Gastrocnemius medialis (tissue), 4 donors: Measurements from ENCODE around the gene TNS4. TPM values are rescaled to one million over a fixed set of nuclear protein-coding genes. Genes with fewer than 3 reads are reported as not detected.

Experiments
- ATAC-seq, 2 donors: fragments of 150-250 bp; one replicate each; pipeline ENCODE4 v1.9.1; 2016
- DNase-seq, 2 donors: peaks; one replicate each; pipeline ENCODE4 v3.0.0-alpha.2; 2019
- H3K27ac ChIP-seq, 4 donors: fragments of 200-600 bp; sonication (generic); 1 replicate in 1 of 4; 2 replicates in 3 of 4; pipeline ENCODE4 v1.5.1; 2016 to 2018; ENCODE audit warnings: mild to moderate bottlenecking in 2 of 4, moderate library complexity in 1 of 4
- H3K27me3 ChIP-seq, 3 donors: fragments of 200-600 bp; sonication (generic) in 2 of 3; 1 replicate in 1 of 3; 2 replicates in 2 of 3; pipeline versions ENCODE4 v1.5.1 to v1.6.0; 2016 to 2019; ENCODE audit warnings: mild to moderate bottlenecking in 1 of 3, moderate library complexity in 1 of 3
- H3K36me3 ChIP-seq, 2 donors: fragments of 200-600 bp; sonication (generic) in 1 of 2; one replicate each; pipeline ENCODE4 v1.5.1; 2017 to 2018
- H3K4me1 ChIP-seq, 2 donors: fragments of 200-600 bp; sonication (generic) in 1 of 2; one replicate each; pipeline ENCODE4 v1.5.1; 2016 to 2017; ENCODE audit warnings: mild to moderate bottlenecking in 2 of 2
- H3K4me3 ChIP-seq, 4 donors: fragments of 200-600 bp; sonication (generic) in 3 of 4; 1 replicate in 1 of 4; 2 replicates in 3 of 4; pipeline ENCODE4 v1.5.1; 2016 to 2019; ENCODE audit warnings: mild to moderate bottlenecking in 2 of 4
- H3K9me3 ChIP-seq, 3 donors: fragments of 200-600 bp; sonication (generic) in 2 of 3; 1 replicate in 1 of 3; 2 replicates in 2 of 3; pipeline ENCODE4 v1.5.1; 2016 to 2019
- CTCF ChIP-seq, 5 experiments: fragments of 450-650 bp in 3 of 5; fragments of 200-600 bp in 2 of 5; sonication (generic) in 2 of 5; IDR thresholded peaks in 4 of 5; conservative IDR thresholded peaks in 1 of 5; 1 replicate in 4 of 5; 2 replicates in 1 of 5; pipeline ENCODE4 v1.5.1; 2016 to 2019; ENCODE audit warnings: antibody characterized with exemption in 5 of 5, mild to moderate bottlenecking in 3 of 5, moderate library complexity in 3 of 5
- POLR2A ChIP-seq, 2 donors: fragments of 450-650 bp; IDR thresholded peaks; one replicate each; pipeline ENCODE4 v1.6.1; 2017; ENCODE audit warnings: antibody characterized with exemption in 2 of 2, mild to moderate bottlenecking in 2 of 2, moderate library complexity in 2 of 2
- in situ Hi-C, 4 donors: fragments of 200-750 bp; cut with MboI; loops; one replicate each; pipeline versions ENCODE4 v1.15.0 to v1.8.0; 2017; ENCODE audit warnings: low sequenced_read_pairs in 4 of 4
- intact Hi-C: fragments of 100-400 bp; cut with DNase I; formaldehyde crosslinking; loops from one replicate; pipeline ENCODE4 v1.15.1; 2023; ENCODE audit warnings: low total_unique reads
- total RNA-seq, 4 donors: library from RNA; depleted of rRNA; stranded (reverse); fragments of >200 nt; gene quantifications; one replicate each; pipeline versions ENCODE4 v1.1.0 to v1.2.3, GENCODE V29; 2016

TNS4 gene
- total RNA-seq, 4 donors from 2014 or later, result 0.18 TPM; not detected in 3

DNA sequence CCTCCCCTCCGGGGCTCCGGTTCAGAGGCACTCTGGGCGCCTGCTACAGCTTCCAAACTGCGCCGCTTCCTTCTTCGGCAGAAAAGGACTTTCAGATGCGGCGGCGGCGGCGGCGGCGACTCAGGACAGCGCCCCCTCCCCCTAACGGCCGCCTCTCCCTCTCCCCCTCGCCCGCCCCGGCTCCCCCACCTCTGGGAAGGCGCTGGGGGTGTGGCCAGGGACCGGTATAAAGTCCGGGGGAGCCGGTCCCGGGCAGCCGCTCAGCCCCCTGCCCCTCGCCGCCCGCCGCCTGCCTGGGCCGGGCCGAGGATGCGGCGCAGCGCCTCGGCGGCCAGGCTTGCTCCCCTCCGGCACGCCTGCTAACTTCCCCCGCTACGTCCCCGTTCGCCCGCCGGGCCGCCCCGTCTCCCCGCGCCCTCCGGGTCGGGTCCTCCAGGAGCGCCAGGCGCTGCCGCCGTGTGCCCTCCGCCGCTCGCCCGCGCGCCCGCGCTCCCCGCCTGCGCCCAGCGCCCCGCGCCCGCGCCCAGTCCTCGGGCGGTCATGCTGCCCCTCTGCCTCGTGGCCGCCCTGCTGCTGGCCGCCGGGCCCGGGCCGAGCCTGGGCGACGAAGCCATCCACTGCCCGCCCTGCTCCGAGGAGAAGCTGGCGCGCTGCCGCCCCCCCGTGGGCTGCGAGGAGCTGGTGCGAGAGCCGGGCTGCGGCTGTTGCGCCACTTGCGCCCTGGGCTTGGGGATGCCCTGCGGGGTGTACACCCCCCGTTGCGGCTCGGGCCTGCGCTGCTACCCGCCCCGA, 58.0 kb downstream of the TNS4 start, which contains the start of gene IGFBP4:
IGFBP4 (plus strand) TSS at position 255 of the 792 bp plus-strand sequence; CDS start at position 541, 286 bp downstream.
- peaks cover 7 to 14% of the 10 kb centered on the region in 2 donors for H3K4me1 ChIP-seq

DNA sequence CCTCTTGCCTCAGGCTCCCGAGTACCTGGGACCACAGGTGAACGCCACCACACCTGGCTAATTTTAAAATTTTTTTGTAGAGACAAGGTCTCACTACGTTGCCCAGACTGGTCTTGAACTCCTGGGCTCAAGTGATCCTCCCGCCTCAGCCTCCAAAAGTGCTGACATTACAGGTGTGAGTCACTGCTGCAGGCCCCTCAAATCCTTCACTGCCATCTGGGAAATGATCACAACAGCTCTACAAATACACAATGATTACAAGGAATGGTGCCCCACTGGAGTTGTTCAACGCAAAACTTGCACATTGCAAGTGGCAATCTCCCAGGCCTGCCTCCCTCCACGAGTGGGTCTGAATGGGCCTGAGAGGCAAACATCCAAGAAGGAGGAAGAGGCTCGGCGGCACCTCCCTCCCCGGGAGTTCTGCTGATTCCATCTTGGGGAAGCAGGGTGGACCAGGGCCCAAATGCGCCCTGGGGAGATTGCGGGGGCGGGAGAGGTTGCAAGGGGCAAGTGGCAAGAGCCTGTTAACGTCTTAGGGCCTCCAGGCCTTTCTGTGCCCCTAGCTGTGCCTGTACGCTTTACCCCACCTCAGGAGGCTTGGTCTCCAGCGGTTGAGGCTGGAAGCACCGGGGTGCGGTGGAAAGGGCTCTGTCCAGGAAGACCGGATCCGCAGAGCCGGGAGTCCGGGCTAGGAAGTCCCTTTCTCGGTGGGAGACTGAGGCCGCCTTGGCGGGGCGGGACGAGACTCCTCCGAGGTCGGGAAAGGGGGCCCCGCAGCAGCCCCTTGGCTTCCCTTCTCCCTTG, 58.8 kb downstream of the TNS4 start:
- in situ Hi-C loops, result loop anchor here (5.0 to 25.0 kb wide), 3 partner anchors 90 to 95 kb away; no protein-coding TSS in a partner anchor
- peaks cover 1 to 6% of the 10 kb centered on the region in 2 donors for H3K4me1 ChIP-seq
- peak; percentile 24 to 28 for ATAC-seq

More for the DNA sequence above, 58.0 kb downstream of the TNS4 start, which contains the start of gene IGFBP4:
- intact Hi-C loops (loop anchor here (1.0 to 5.0 kb wide), 3 partner anchors 33 to 117 kb away; no protein-coding TSS in a partner anchor), in situ Hi-C loops (loop anchor here (5.0 to 25.0 kb wide), 3 partner anchors 89 to 94 kb away; no protein-coding TSS in a partner anchor)
- no peaks in the 10 kb centered on the region for H3K9me3 ChIP-seq
- H3K4me3 ChIP-seq, result peak within 1 kb of the TSS; percentile 53 to 64 (median 57)
- H3K27me3 ChIP-seq, result peaks cover 0 to 2% (median 0%) of the 10 kb centered on the region in 3 donors
- DNase-seq (peak; percentile 56 to 67), ATAC-seq (peak; percentile 57 to 75)
- H3K27ac ChIP-seq, result peak within 1 kb of the TSS; percentile 73 to 82 (median 78)
- peak in 4 of 5 experiments; percentile 42 to 46 (median 45) for TF ChIP-seq CTCF (IDR thresholded peaks at IDR 0.05 in 4 of 5, conservative IDR thresholded peaks at IDR 0.05 in 1 of 5)
- TF ChIP-seq POLR2A (IDR thresholded peaks at IDR 0.05), result peak; percentile 46 to 73
- no peaks in the 10 kb centered on the region for H3K36me3 ChIP-seq

DNA sequence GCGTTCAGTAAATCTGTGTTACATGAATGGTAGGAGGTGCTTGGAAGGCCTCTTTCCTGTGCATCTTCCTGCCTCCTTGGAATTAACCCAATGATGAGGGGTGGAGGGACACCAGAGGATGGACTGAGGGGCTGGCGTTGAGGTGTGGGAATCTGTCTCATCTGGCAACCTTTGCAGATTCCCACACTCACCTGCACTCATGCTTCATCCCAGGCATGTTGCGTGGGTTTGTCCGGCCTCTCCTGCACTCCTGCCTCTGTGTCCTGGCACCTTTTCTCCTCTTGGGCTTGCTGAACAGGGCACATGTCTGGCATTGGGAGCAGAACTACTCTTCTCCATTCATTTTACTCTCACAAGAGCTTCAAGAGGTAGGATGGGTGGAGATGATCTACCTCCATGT, 61.3 kb downstream of the TNS4 start:
- Histone ChIP-seq H3K36me3 (no peaks in the 10 kb centered on the region), H3K4me3 (no peak overlapping the region), H3K9me3 (no peaks in the 10 kb centered on the region), H3K27ac (no peak overlapping the region), H3K4me1 (peaks cover 0 to 4% of the 10 kb centered on the region in 2 donors), H3K27me3 (peaks cover 0 to 2% (median 0%) of the 10 kb centered on the region in 3 donors)
- intact Hi-C loops, result loop anchor here (5.0 kb wide), 1 partner anchor 43 kb away; no protein-coding TSS in a partner anchor
- in situ Hi-C loops, result loop anchor here (5.0 to 25.0 kb wide), 3 partner anchors 92 to 97 kb away; no protein-coding TSS in a partner anchor
- DNase-seq (no peak), ATAC-seq (no peak)
- TF ChIP-seq POLR2A (IDR thresholded peaks at IDR 0.05), result no peak
- TF ChIP-seq CTCF (IDR thresholded peaks at IDR 0.05 in 4 of 5, conservative IDR thresholded peaks at IDR 0.05 in 1 of 5), result no peak

More for the DNA sequence above, 58.8 kb downstream of the TNS4 start:
- H3K9me3 ChIP-seq, result no peaks in the 10 kb centered on the region
- no peaks in the 10 kb centered on the region for H3K36me3 ChIP-seq
- TF ChIP-seq CTCF (IDR thresholded peaks at IDR 0.05 in 4 of 5, conservative IDR thresholded peaks at IDR 0.05 in 1 of 5) (no peak), POLR2A (IDR thresholded peaks at IDR 0.05) (no peak)
- intact Hi-C loops, result loop anchor here (1.0 to 5.0 kb wide), 3 partner anchors 34 to 118 kb away; no protein-coding TSS in a partner anchor
- H3K4me3 ChIP-seq, result peak overlapping the region; percentile 53 to 64 (median 57)
- DNase-seq, result peak in 1 of 2 donors; percentile 43
- H3K27ac ChIP-seq, result peak overlapping the region; percentile 73 to 82 (median 78)
- H3K27me3 ChIP-seq, result peaks cover 0 to 2% (median 0%) of the 10 kb centered on the region in 3 donors

DNA sequence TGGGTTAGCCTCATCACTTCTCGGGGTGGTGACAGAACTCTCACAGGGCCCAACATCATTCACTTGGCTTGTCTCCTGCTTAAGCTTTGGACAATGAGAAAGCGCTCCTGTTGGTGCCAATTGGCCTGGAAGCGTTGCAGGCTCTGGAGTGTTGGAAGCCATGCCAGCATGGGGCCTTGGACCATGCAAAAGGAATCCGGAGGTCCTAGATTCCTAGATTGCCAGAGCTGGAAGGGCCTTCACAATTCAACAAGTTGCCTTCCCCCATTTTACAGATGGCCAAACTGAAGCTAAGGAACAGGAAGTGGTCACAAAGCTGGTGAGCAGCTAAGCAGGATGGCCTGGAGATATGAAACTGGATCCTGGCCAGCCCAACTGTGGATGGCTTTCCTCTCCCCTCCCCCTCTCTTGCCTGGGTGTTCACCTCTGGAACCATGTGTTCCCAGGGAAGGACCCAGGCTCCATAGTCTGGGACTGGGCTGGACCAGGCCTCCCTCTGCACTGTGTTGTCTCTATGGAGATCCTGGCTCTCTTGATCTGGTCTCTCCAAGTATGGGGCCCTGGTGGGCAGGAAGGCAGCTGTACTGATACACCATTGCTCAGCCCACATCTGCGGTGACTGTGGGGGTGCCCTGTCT, 64.2 kb downstream of the TNS4 start:
- Histone ChIP-seq H3K9me3 (no peaks in the 10 kb centered on the region), H3K4me3 (no peak overlapping the region), H3K27ac (no peak overlapping the region), H3K36me3 (no peaks in the 10 kb centered on the region), H3K4me1 (peaks cover 4 to 8% of the 10 kb centered on the region in 2 donors), H3K27me3 (no peaks in the 10 kb centered on the region)
- DNase-seq (no peak), ATAC-seq (no peak)
- no peak for TF ChIP-seq CTCF (IDR thresholded peaks at IDR 0.05 in 4 of 5, conservative IDR thresholded peaks at IDR 0.05 in 1 of 5)
- no peak for TF ChIP-seq POLR2A (IDR thresholded peaks at IDR 0.05)
- intact Hi-C loops, result no loop called here
- in situ Hi-C loops, result loop anchor here in 1 of 4 donors (25.0 kb wide), 1 partner anchor 100 kb away; no protein-coding TSS in a partner anchor
